Ascending aorta (tissue), 2 donors: ENCODE data around the gene FAM53B. TPM values are rescaled to one million over a fixed set of nuclear protein-coding genes. Genes with fewer than 3 reads are reported as not detected.

ENCODE experiments used
- DNase-seq, 2 donors: peaks; one replicate each; pipeline ENCODE4 v3.0.0-alpha.2; 2019; ENCODE audit warnings: low spot score in 2 of 2
- H3K27ac ChIP-seq, 2 donors: fragments of 200-600 bp; sonication (generic); one replicate each; pipeline ENCODE4 v1.5.1; 2016 to 2017; ENCODE audit warnings: mild to moderate bottlenecking in 1 of 2
- H3K27me3 ChIP-seq: fragments of 200-600 bp; sonication (generic); one replicate; pipeline ENCODE4 v1.5.1; 2017
- H3K36me3 ChIP-seq, 2 donors: fragments of 200-600 bp; sonication (generic); one replicate each; pipeline ENCODE4 v1.5.1; 2016
- H3K4me1 ChIP-seq, 2 donors: fragments of 200-600 bp; sonication (generic); one replicate each; pipeline ENCODE4 v1.5.1; 2016 to 2017; ENCODE audit warnings: mild to moderate bottlenecking in 1 of 2
- H3K4me3 ChIP-seq, 2 donors: fragments of 200-600 bp; sonication (generic); one replicate each; pipeline ENCODE4 v1.5.1; 2016 to 2017; ENCODE audit warnings: mild to moderate bottlenecking in 1 of 2
- H3K9me3 ChIP-seq, 2 donors: fragments of 200-600 bp; sonication (generic); one replicate each; pipeline ENCODE4 v1.5.1; 2016
- intact Hi-C: fragments of 100-400 bp; cut with DNase I; formaldehyde crosslinking; loops from one replicate; pipeline ENCODE4 v1.15.1; 2023
- total RNA-seq: library from RNA; depleted of rRNA; stranded (reverse); fragments of >200 nt; gene quantifications from one replicate; pipeline ENCODE4 v1.1.0, GENCODE V29; 2016
- TF ChIP-seq, protein P1 (sequence below), 3 experiments: fragments of 200-600 bp in 2 of 3; fragments of 450-650 bp in 1 of 3; sonication (generic) in 2 of 3; IDR thresholded peaks; one replicate each; pipeline ENCODE4 v1.5.1; 2016 to 2019; ENCODE audit warnings: antibody characterized with exemption in 3 of 3, mild to moderate bottlenecking in 1 of 3, moderate library complexity in 1 of 3

FAM53B gene
- total RNA-seq, 1 donor from 2014 or later, result 52.5 TPM

DNA sequence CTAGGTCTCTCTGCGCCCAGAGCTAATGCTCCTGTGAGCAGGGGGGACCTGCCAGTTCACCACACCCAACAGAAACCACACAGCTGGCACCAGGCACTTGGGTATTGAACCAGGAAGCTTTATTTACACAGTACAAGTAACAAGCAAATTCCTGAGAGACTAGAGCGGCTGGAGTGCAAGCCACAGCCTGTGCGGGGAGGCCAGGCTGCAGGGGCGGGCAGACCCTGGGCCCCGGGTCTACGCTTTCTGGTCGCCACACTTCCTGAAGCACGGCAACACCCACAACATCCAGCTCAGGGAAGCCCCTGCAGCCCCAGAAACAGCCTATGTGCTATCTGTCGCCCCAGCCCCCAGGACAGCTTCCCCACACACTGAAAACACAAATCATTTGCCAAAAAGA, 125.0 kb downstream of the FAM53B start:
- Histone ChIP-seq H3K27ac (no peak overlapping the region), H3K36me3 (peaks cover 0 to 14% of the 10 kb centered on the region in 2 donors), H3K9me3 (no peaks in the 10 kb centered on the region), H3K27me3 (no peaks in the 10 kb centered on the region), H3K4me1 (peaks cover 0 to 5% of the 10 kb centered on the region in 2 donors), H3K4me3 (no peak overlapping the region)
- TF ChIP-seq, protein P1, sequence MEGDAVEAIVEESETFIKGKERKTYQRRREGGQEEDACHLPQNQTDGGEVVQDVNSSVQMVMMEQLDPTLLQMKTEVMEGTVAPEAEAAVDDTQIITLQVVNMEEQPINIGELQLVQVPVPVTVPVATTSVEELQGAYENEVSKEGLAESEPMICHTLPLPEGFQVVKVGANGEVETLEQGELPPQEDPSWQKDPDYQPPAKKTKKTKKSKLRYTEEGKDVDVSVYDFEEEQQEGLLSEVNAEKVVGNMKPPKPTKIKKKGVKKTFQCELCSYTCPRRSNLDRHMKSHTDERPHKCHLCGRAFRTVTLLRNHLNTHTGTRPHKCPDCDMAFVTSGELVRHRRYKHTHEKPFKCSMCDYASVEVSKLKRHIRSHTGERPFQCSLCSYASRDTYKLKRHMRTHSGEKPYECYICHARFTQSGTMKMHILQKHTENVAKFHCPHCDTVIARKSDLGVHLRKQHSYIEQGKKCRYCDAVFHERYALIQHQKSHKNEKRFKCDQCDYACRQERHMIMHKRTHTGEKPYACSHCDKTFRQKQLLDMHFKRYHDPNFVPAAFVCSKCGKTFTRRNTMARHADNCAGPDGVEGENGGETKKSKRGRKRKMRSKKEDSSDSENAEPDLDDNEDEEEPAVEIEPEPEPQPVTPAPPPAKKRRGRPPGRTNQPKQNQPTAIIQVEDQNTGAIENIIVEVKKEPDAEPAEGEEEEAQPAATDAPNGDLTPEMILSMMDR (IDR thresholded peaks at IDR 0.05), result no peak
- DNase-seq, result no peak
- intact Hi-C loops, result no loop called here

DNA sequence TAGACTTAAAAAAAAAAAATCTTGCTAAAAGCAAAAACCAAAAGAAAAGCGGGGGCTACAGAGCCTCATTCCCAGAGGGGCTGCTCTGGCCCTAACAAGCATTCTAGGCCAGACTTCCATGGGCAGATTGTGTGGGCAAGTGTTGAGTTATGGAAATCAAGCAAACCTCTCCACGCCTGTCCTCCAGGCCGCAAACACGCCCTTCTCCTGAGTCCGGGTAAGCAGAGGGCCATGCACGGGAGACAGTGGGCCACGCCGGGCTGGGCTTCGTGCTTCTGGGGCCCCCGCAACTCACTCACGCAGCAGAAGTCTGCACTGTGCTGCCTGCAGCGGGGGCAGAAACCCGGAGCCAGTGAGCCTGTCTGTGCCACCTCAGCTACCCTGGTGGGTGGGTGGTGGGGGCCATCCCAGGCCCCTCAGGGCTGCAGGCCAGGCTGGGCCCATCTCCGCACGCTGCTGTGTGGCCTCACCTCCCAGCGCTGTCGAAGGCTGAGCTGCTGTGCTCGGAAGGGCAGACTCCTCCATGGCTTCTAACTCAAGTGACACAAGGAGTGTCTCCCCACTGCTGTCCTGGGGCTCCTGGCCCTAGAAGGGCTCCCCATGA, 125.6 kb downstream of the FAM53B start:
- TF ChIP-seq, protein P1 (IDR thresholded peaks at IDR 0.05), result no peak
- no peaks in the 10 kb centered on the region for H3K27me3 ChIP-seq
- DNase-seq, result no peak
- no peaks in the 10 kb centered on the region for H3K9me3 ChIP-seq
- no peak overlapping the region for H3K27ac ChIP-seq
- H3K4me3 ChIP-seq, result no peak overlapping the region
- peaks cover 0 to 5% of the 10 kb centered on the region in 2 donors for H3K4me1 ChIP-seq
- H3K36me3 ChIP-seq, result peaks cover 0 to 14% of the 10 kb centered on the region in 2 donors
- intact Hi-C loops, result no loop called here

DNA sequence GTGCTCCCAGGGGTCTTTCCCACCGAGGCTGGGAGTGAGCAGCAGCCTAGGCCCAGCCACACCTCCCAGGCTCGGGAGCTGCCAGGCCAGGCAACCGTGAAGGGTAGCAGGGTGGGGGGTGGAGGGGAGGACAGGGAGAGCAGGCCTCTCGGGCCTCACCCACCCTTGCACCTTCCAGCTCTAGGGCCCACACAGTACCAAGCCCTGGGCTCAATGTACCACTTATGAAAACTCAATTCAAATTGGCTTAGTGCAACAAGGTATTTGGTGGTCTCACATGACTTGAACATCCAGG, 127.4 kb downstream of the FAM53B start:
- intact Hi-C loops, result no loop called here
- TF ChIP-seq, protein P1 (IDR thresholded peaks at IDR 0.05), result no peak
- Histone ChIP-seq H3K27ac (no peak overlapping the region), H3K4me1 (peaks cover 0 to 6% of the 10 kb centered on the region in 2 donors), H3K27me3 (no peaks in the 10 kb centered on the region), H3K36me3 (peaks cover 0 to 8% of the 10 kb centered on the region in 2 donors), H3K4me3 (no peak overlapping the region), H3K9me3 (no peaks in the 10 kb centered on the region)
- no peak for DNase-seq

DNA sequence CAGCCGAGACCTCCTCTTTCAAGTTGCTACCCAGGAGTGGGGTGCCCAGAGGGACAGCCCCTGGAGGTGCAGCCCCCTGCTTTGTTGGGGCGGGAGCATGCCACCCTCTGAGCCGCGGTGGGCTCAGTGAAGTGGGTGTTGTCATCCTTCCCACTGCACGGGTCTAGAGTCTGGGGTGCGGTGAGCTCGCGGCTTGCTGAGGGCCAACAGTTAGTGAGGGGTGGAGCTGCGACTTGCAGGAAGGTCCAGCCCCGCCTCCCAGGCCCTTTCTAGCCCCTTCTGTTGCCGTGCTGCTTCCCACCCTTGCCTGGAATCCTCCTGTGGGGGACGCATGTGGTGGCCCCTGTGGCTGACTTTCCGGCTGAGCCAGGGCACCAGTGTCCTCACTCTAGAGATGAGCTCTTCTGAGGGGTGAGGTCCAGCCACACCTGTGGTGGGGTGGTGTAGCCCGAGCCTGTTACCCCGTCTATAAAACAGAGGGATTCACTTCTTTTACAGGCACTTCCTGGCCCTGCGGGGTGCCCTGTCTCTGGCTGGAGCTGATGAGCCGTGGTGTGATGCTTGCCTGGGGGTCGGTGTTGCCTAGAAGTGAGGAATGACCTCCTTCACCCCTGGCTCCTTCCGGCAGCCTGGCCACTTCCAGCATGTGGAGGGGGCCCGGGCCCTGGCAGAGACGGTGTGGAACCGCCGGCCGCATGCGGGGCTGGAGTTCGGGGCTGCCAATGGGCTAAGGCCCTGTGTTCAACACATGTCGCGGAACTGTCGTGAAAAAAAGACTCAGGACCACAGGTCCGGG, 127.9 kb downstream of the FAM53B start:
- no peaks in the 10 kb centered on the region for H3K27me3 ChIP-seq
- H3K36me3 ChIP-seq, result peaks cover 0 to 8% of the 10 kb centered on the region in 2 donors
- no peak overlapping the region for H3K27ac ChIP-seq
- TF ChIP-seq, protein P1 (IDR thresholded peaks at IDR 0.05), result no peak
- peaks cover 0 to 5% of the 10 kb centered on the region in 2 donors for H3K4me1 ChIP-seq
- H3K4me3 ChIP-seq, result no peak overlapping the region
- intact Hi-C loops, result no loop called here
- DNase-seq, result no peak
- H3K9me3 ChIP-seq, result no peaks in the 10 kb centered on the region

DNA sequence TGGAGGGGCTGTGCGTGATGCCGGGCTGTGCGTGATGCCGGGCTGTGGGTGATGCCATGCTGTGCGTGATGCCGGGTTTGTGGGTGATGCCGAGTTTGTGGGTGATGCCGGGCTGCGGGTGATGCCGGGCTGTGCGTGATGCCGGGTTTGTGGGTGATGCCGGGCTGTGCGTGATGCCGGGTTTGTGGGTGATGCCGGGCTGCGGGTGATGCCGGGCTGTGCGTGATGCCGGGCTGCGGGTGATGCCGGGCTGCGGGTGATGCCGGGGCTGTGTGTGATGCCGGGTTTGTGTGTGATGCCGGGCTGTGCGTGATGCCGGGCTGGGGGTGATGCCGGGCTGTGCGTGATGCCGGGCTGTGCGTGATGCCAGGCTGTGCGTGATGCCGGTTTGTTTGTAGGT, 128.9 kb downstream of the FAM53B start:
- Histone ChIP-seq H3K4me1 (peaks cover 0 to 5% of the 10 kb centered on the region in 2 donors), H3K9me3 (no peaks in the 10 kb centered on the region)
- intact Hi-C loops, result no loop called here

More for the DNA sequence above, 128.9 kb downstream of the FAM53B start:
- H3K36me3 ChIP-seq, result peaks cover 0 to 8% of the 10 kb centered on the region in 2 donors
- H3K27me3 ChIP-seq, result no peaks in the 10 kb centered on the region
- DNase-seq, result no peak
- H3K4me3 ChIP-seq, result no peak overlapping the region
- TF ChIP-seq, protein P1 (IDR thresholded peaks at IDR 0.05), result no peak
- H3K27ac ChIP-seq, result no peak overlapping the region
